K562 (cell line): ENCODE data around the gene IRF9. TPM values are rescaled to one million over a fixed set of nuclear protein-coding genes. Genes with fewer than 3 reads are reported as not detected.

Experiments
- DMBX1 ChIP-seq: fragments of 250-450 bp; sonication (Bioruptor Pico); IDR thresholded peaks from 2 replicates; pipeline ENCODE4 v1.8.0; 2022; ENCODE audit warnings: inconsistent platforms, mild to moderate bottlenecking, moderate library complexity, borderline replicate concordance
- E2F6 ChIP-seq, 2 experiments: IDR thresholded peaks; 2 replicates each; pipeline ENCODE4 v1.6.1; 2011; ENCODE audit warnings: borderline replicate concordance in 1 of 2, control low read depth in 1 of 2, low read depth in 1 of 2, low read length in 1 of 2, mild to moderate bottlenecking in 1 of 2, mixed read lengths in 1 of 2, moderate library complexity in 1 of 2; ENCODE audit not compliant: insufficient read depth in 1 of 2, insufficient read length in 1 of 2, poor library complexity in 1 of 2, severe bottlenecking in 1 of 2; ENCODE audit errors: extremely low read depth in 1 of 2
- E4F1 ChIP-seq: fragments of 250-450 bp; sonication (Bioruptor Pico); IDR thresholded peaks from 2 replicates; pipeline ENCODE4 v1.5.0; 2021; ENCODE audit warnings: mild to moderate bottlenecking, borderline replicate concordance
- HDAC8 ChIP-seq: fragments of 450-650 bp; IDR thresholded peaks from 2 replicates; pipeline ENCODE4 v1.6.1; 2016; ENCODE audit warnings: mild to moderate bottlenecking, missing genetic modification characterization, moderate library complexity, missing compliant biosample characterization
- HDGF ChIP-seq: fragments of 450-650 bp; IDR thresholded peaks from 2 replicates; pipeline ENCODE4 v1.6.1; 2016
- TRIM25 ChIP-seq: fragments of 450-650 bp; IDR thresholded peaks from 2 replicates; pipeline ENCODE4 v1.7.0; 2016; ENCODE audit warnings: borderline replicate concordance
- polyA plus RNA-seq, 8 experiments: library from polyadenylated mRNA; depleted of rRNA in 4 of 8; stranded (reverse) in 5 of 8; unstranded in 3 of 8; fragments of >200 nt; fragmentation: Nextera tagmentation in 2 of 8; fragmentation: Illumina TruSeq in 1 of 8; extraction: Ambion mirVana in 2 of 8; extraction: Trizol in 1 of 8; gene quantifications; 2 replicates each; pipeline versions ENCODE4 v1.2.1 to v1.2.3, GENCODE V29; 2011 to 2014; ENCODE audit warnings: inconsistent platforms in 1 of 8, missing spikeins in 1 of 8
- total RNA-seq, 7 experiments: library from RNA; depleted of rRNA in 6 of 7; stranded (reverse); fragments of >200 nt in 6 of 7; fragmentation: Illumina TruSeq in 2 of 7; extraction: Trizol in 2 of 7; gene quantifications; 2 replicates each; pipeline versions ENCODE4 v1.2.1 to v1.2.3, GENCODE V29; 2011 to 2021; ENCODE audit warnings: low replicate concordance in 1 of 7

Gene IRF9
- total and polyA plus RNA-seq, 9 of the 15 experiments (the other 6 are each of a cell fraction or from before 2014, with no cell fraction given) = 0.79 to 14.8 (median 6.1) TPM

- no peak for TF ChIP-seq DMBX1 (CRISPR knock-in tag)
- no peak for TF ChIP-seq E4F1 (CRISPR knock-in tag)
- TF ChIP-seq E2F6 (IDR thresholded peaks at IDR 0.05; ENCODE audit: borderline replicate concordance in 1 of 2, extremely low read depth in 1 of 2, insufficient read depth in 1 of 2, insufficient read length in 1 of 2, low read depth in 1 of 2, low read length in 1 of 2, poor library complexity in 1 of 2, severe bottlenecking in 1 of 2) = no peak
- no peak for TF ChIP-seq HDAC8
- no peak for TF ChIP-seq TRIM25
- TF ChIP-seq HDGF = no peak
Measured at GRCh38 chr14:24143511-24143910, 17.6 kb upstream of the IRF9 start (continued).
